Prostate gland (tissue), 2 donors: ENCODE measurements around the gene BZW2.

Source experiments
- POLR2A ChIP-seq: fragments of 450-650 bp; IDR thresholded peaks from one replicate; pipeline ENCODE4 v1.6.1; 2016; ENCODE audit warnings: antibody characterized with exemption, mild to moderate bottlenecking
- POLR2AphosphoS5 ChIP-seq: sonication (generic); formaldehyde crosslinking; IDR thresholded peaks from one replicate; pipeline ENCODE4 v1.6.1; 2017; ENCODE audit warnings: antibody characterized with exemption
- TF ChIP-seq, protein P1 (sequence below), 4 experiments: fragments of 200-600 bp in 2 of 4; fragments of 450-650 bp in 2 of 4; sonication (generic) in 2 of 4; IDR thresholded peaks; 1 replicate in 3 of 4; 2 replicates in 1 of 4; pipeline ENCODE4 v1.5.1; 2016 to 2019; ENCODE audit warnings: antibody characterized with exemption in 4 of 4, mild to moderate bottlenecking in 2 of 4, moderate library complexity in 2 of 4

GRCh38 chr7:16755397-16755796 is 109.4 kb downstream of the BZW2 start:
- TF ChIP-seq, protein P1, sequence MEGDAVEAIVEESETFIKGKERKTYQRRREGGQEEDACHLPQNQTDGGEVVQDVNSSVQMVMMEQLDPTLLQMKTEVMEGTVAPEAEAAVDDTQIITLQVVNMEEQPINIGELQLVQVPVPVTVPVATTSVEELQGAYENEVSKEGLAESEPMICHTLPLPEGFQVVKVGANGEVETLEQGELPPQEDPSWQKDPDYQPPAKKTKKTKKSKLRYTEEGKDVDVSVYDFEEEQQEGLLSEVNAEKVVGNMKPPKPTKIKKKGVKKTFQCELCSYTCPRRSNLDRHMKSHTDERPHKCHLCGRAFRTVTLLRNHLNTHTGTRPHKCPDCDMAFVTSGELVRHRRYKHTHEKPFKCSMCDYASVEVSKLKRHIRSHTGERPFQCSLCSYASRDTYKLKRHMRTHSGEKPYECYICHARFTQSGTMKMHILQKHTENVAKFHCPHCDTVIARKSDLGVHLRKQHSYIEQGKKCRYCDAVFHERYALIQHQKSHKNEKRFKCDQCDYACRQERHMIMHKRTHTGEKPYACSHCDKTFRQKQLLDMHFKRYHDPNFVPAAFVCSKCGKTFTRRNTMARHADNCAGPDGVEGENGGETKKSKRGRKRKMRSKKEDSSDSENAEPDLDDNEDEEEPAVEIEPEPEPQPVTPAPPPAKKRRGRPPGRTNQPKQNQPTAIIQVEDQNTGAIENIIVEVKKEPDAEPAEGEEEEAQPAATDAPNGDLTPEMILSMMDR (IDR thresholded peaks at IDR 0.05): no peak
- TF ChIP-seq POLR2A: no peak
- no peak for TF ChIP-seq POLR2AphosphoS5
